Osteoblast (primary cell): ENCODE results near the gene HASPIN. TPM values are rescaled to one million over a fixed set of nuclear protein-coding genes. Genes with fewer than 3 reads are reported as not detected.

Experiments used
- DNase-seq: peaks from one replicate; pipeline ENCODE4 v3.0.0; 2011; ENCODE audit warnings: low spot score, mixed read lengths; ENCODE audit not compliant: insufficient read length; ENCODE audit errors: missing footprints
- H2AFZ ChIP-seq: 2 replicates; pipeline ENCODE4 v1.6.0; 2011; ENCODE audit warnings: mild to moderate bottlenecking, low read length
- H3K27ac ChIP-seq: 2 replicates; pipeline ENCODE4 v1.5.1; 2011; ENCODE audit warnings: mild to moderate bottlenecking, low read depth, low read length, moderate library complexity
- H3K27me3 ChIP-seq: 2 replicates; pipeline ENCODE4 v1.6.0; 2012; ENCODE audit warnings: mild to moderate bottlenecking, control low read depth, inconsistent platforms, low read length, moderate library complexity; ENCODE audit not compliant: insufficient read depth
- H3K36me3 ChIP-seq: 2 replicates; pipeline ENCODE4 v1.5.1; 2011; ENCODE audit warnings: mild to moderate bottlenecking, low read length, control low read depth, moderate library complexity; ENCODE audit not compliant: insufficient read depth
- H3K4me1 ChIP-seq: 2 replicates; pipeline ENCODE4 v1.5.1; 2011; ENCODE audit warnings: mild to moderate bottlenecking, low read length, control low read depth, moderate library complexity; ENCODE audit not compliant: insufficient read depth
- H3K4me2 ChIP-seq: 2 replicates; pipeline ENCODE4 v1.6.0; 2011; ENCODE audit warnings: mild to moderate bottlenecking, low read length; ENCODE audit not compliant: insufficient read depth
- H3K4me3 ChIP-seq: fragments of 200-600 bp; sonication (generic); 3 replicates; pipeline ENCODE4 v1.5.1; 2012; ENCODE audit warnings: mild to moderate bottlenecking, low read length, inconsistent platforms; ENCODE audit not compliant: insufficient read depth
- H3K79me2 ChIP-seq: 2 replicates; pipeline ENCODE4 v1.6.0; 2012; ENCODE audit warnings: mild to moderate bottlenecking, low read length, control low read depth, inconsistent platforms; ENCODE audit not compliant: insufficient read depth
- H3K9me3 ChIP-seq: 2 replicates; pipeline ENCODE4 v1.5.1; 2011; ENCODE audit warnings: low read depth, low read length, control low read depth
- H4K20me1 ChIP-seq: 2 replicates; pipeline ENCODE4 v1.6.0; 2012; ENCODE audit warnings: mild to moderate bottlenecking, low read length, control low read depth; ENCODE audit not compliant: insufficient read depth
- total RNA-seq: library from RNA; depleted of rRNA; stranded (reverse); fragments of >200 nt; gene quantifications from 2 replicates; pipeline ENCODE4 v1.2.3, GENCODE V29; 2012
- TF ChIP-seq, protein P1 (sequence below): IDR thresholded peaks from 2 replicates; pipeline ENCODE4 v1.5.1; 2011; ENCODE audit warnings: mild to moderate bottlenecking, low read depth, low read length, moderate library complexity; ENCODE audit errors: extremely low read depth

The HASPIN gene
- 1.4 and 1.5 TPM in 2 replicates for total RNA-seq

DNA sequence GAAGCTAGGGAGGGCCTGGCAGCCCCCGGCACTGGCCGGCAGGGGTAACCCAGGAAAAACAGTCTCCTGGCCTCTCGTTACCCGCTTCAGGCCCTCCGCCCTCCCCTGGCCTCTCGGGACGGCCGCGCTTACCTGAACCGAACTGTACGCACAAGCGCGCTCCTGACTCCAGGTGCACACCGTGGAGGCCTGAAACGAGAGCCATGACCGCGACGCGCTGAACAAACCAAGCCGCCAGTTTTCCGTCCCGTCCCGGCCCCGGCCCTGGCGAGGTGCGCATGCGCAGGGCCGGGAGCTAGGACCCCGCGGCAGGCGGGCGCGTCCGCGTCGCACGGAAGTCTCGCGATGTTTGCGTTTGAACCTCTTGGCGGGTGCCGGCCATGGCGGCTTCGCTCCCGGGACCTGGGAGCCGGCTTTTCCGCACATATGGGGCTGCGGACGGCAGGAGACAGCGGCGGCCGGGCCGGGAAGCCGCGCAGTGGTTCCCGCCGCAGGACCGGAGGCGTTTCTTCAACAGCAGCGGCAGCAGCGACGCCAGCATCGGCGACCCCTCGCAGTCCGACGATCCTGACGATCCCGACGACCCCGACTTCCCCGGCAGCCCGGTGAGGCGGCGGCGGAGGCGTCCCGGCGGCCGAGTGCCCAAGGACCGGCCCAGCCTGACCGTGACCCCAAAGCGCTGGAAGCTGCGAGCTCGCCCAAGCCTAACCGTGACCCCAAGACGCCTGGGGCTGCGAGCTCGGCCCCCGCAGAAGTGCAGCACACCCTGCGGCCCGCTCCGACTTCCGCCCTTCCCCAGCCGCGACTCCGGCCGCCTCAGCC lies at the start of gene HASPIN:
Gene HASPIN (plus strand): TSS at position 348 of the 822 bp plus-strand sequence. CDS start 33 bp downstream, at position 381.
- peak; percentile 99 for DNase-seq
- H3K27ac ChIP-seq = peak within 1 kb of the TSS; percentile 89
- TF ChIP-seq, protein P1, sequence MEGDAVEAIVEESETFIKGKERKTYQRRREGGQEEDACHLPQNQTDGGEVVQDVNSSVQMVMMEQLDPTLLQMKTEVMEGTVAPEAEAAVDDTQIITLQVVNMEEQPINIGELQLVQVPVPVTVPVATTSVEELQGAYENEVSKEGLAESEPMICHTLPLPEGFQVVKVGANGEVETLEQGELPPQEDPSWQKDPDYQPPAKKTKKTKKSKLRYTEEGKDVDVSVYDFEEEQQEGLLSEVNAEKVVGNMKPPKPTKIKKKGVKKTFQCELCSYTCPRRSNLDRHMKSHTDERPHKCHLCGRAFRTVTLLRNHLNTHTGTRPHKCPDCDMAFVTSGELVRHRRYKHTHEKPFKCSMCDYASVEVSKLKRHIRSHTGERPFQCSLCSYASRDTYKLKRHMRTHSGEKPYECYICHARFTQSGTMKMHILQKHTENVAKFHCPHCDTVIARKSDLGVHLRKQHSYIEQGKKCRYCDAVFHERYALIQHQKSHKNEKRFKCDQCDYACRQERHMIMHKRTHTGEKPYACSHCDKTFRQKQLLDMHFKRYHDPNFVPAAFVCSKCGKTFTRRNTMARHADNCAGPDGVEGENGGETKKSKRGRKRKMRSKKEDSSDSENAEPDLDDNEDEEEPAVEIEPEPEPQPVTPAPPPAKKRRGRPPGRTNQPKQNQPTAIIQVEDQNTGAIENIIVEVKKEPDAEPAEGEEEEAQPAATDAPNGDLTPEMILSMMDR = peak; percentile 25
- peak within 1 kb of the TSS; percentile 100 for H3K4me3 ChIP-seq
- H3K4me1 ChIP-seq = peaks cover 38% of the 10 kb centered on the region
- H2AFZ ChIP-seq = peak within 1 kb of the TSS; percentile 100
- H3K36me3 ChIP-seq = peaks cover 19% of the 10 kb centered on the region
- H3K4me2 ChIP-seq = peak within 1 kb of the TSS; percentile 98
- H3K79me2 ChIP-seq = peaks cover 53% of the 10 kb centered on the region
- H3K9me3 ChIP-seq = no peaks in the 10 kb centered on the region
- H3K27me3 ChIP-seq = no peaks in the 10 kb centered on the region
- peaks cover 8% of the 10 kb centered on the region for H4K20me1 ChIP-seq

DNA sequence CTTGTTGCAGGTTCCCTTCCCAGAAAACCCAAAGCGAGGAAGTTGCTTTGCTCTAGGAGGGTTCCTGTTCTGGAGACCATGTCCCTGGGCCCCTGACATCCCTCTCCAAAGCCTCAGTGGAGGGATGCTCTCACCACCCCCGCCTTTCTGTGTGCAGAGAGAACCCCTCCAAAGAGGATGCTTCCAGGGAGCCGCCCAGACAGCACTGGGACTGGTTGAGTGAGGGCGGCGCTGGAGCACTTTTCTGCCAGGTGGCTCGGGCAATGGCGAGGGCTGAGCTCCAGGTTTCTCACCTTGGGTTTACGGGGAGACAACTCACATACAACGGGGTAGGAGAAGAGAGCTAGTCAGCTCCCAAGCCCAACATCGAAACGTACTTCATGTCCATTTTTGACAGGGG lies 47.8 kb upstream of the HASPIN start:
- Histone ChIP-seq H3K36me3 (no peaks in the 10 kb centered on the region), H2AFZ (no peak overlapping the region), H4K20me1 (peaks cover 4% of the 10 kb centered on the region), H3K9me3 (no peaks in the 10 kb centered on the region), H3K4me1 (peaks cover 2% of the 10 kb centered on the region), H3K79me2 (no peaks in the 10 kb centered on the region), H3K27me3 (no peaks in the 10 kb centered on the region), H3K4me2 (no peak overlapping the region), H3K27ac (no peak overlapping the region), H3K4me3 (no peak overlapping the region)
- no peak for DNase-seq
- TF ChIP-seq, protein P1 = no peak

DNA sequence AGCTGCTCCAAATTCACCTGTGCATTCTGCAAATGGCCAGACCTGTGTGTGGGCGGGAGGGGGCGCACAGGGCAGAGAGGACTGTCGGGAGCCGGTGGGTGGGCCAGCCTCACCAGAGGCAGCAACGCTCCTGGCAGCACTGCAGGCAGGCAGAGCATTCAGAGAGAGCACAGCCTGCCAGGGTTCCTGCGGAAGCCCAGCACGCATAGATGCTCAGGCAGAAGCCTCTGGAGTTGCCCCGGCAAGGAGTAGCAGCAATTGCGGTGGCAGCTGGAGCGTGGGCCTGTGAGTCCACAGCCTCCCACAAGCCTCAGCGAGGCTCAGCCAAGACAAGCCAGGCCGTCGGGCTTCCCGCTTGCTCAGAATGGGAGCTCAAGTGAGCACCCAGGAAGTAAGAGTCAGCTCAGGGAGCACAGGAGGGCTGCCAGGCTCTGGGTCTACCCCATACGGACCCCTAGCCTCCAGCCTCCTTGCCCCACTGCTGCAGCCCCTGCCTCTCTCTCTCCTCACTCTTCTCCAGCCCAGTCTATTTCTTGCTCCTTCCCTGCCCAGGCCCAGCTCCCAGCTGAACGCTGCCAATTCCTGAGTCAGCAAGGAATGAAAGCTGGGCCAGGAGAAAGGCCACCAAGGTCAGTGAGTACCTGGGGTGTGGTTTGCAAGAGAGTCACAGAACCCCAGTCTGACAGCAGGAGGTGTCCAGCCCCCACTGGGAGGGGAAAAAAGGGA lies 45.4 kb upstream of the HASPIN start:
- Histone ChIP-seq H2AFZ (peak overlapping the region; percentile 62), H3K4me1 (peaks cover 2% of the 10 kb centered on the region), H3K27ac (no peak overlapping the region), H3K36me3 (no peaks in the 10 kb centered on the region), H3K27me3 (no peaks in the 10 kb centered on the region), H3K4me2 (no peak overlapping the region), H3K79me2 (no peaks in the 10 kb centered on the region), H4K20me1 (no peaks in the 10 kb centered on the region), H3K9me3 (no peaks in the 10 kb centered on the region), H3K4me3 (no peak overlapping the region)
- TF ChIP-seq, protein P1 = no peak
- peak; percentile 91 for DNase-seq
